GM12878 (cell line): ENCODE data around the gene PIGQ. TPM values are rescaled to one million over a fixed set of nuclear protein-coding genes. Genes with fewer than 3 reads are reported as not detected.

Experiments used
- ATAC-seq: fragments of 200-7000 bp; cut with Tn5 transposase; 3 replicates; pipeline ENCODE4 v1.9.1; 2020; ENCODE audit warnings: mild to moderate bottlenecking, moderate library complexity
- BruUV-seq: library from RNA; stranded (reverse); fragments of 400-500 nt; replicated peaks from 2 replicates; lab custom pipeline; 2021; lab: Mats Ljungman, UMichigan
- CTCF ChIA-PET: fragments of 300-600 bp; sonication (Branson Sonifier 250); formaldehyde crosslinking; extraction: SDS; loops from one replicate; lab custom pipeline; 2021; ENCODE audit warnings: inconsistent platforms; lab: Yijun Ruan, JAX
- POLR2A ChIA-PET: fragments of 350-600 bp; formaldehyde crosslinking; extraction: SDS; loops from one replicate; lab custom pipeline; 2021; ENCODE audit warnings: inconsistent platforms; lab: Charles Lee
- RAD21 ChIA-PET: fragments of 300-600 bp; sonication (Branson Sonifier 250); formaldehyde crosslinking; loops from one replicate; lab custom pipeline; 2023; ENCODE audit warnings: antibody characterized with exemption; ENCODE audit not compliant: unreplicated experiment; lab: Charles Lee
- SMC1A ChIA-PET: fragments of 300-600 bp; sonication (Branson Sonifier 250); formaldehyde crosslinking; loops from one replicate; lab custom pipeline; 2023; ENCODE audit not compliant: unreplicated experiment, uncharacterized antibody; lab: Charles Lee
- DNase-seq: peaks from one replicate; pipeline ENCODE4 v3.0.0-alpha.2; 2011; ENCODE audit warnings: low read depth, low spot score
- FAIRE-seq: peaks from 3 replicates; lab custom pipeline; 2011; peaks lifted over from hg19 to GRCh38; lab: Jason Lieb, UNC
- H2AFZ ChIP-seq: 2 replicates; pipeline ENCODE4 v1.6.0; 2011; ENCODE audit warnings: low read depth, low read length, control low read depth; ENCODE audit not compliant: control insufficient read depth
- H3K27ac ChIP-seq: 2 replicates; pipeline ENCODE4 v1.5.1; 2011; ENCODE audit warnings: control low read depth; ENCODE audit not compliant: control insufficient read depth, insufficient read depth
- H3K27me3 ChIP-seq, 2 experiments: replicated peaks in 1 of 2; 2 replicates each; pipeline versions ENCODE4 v1.6.0 to v1.6.1; 2011; ENCODE audit warnings: low read length in 1 of 2; ENCODE audit not compliant: control insufficient read depth in 2 of 2, insufficient read depth in 2 of 2
- H3K36me3 ChIP-seq, 2 experiments: 2 replicates each; pipeline ENCODE4 v1.5.1; 2011; ENCODE audit warnings: low read length in 1 of 2; ENCODE audit not compliant: control insufficient read depth in 2 of 2, insufficient read depth in 2 of 2
- H3K4me1 ChIP-seq: 2 replicates; pipeline ENCODE4 v1.6.1; 2011; ENCODE audit warnings: mild to moderate bottlenecking, low read length, moderate library complexity, mixed read lengths; ENCODE audit not compliant: control insufficient read depth, insufficient read depth
- H3K4me2 ChIP-seq: 2 replicates; pipeline ENCODE4 v1.6.0; 2011; ENCODE audit warnings: control low read depth; ENCODE audit not compliant: control insufficient read depth, insufficient read depth
- H3K4me3 ChIP-seq: fragments of 200-600 bp; sonication (generic); 2 replicates; pipeline ENCODE4 v1.5.1; 2016
- H3K79me2 ChIP-seq: 2 replicates; pipeline ENCODE4 v1.6.0; 2011; ENCODE audit warnings: low read length; ENCODE audit not compliant: control insufficient read depth, insufficient read depth
- H3K9ac ChIP-seq: 2 replicates; pipeline ENCODE4 v1.8.0; 2011; ENCODE audit warnings: low read length, control low read depth, mixed read lengths; ENCODE audit not compliant: control insufficient read depth, insufficient read depth
- H3K9me3 ChIP-seq: replicated peaks from 3 replicates; pipeline ENCODE4 v1.5.1; 2011; ENCODE audit warnings: mild to moderate bottlenecking, low read length; ENCODE audit not compliant: control insufficient read depth, insufficient read depth
- H4K20me1 ChIP-seq: 2 replicates; pipeline ENCODE4 v1.6.0; 2011; ENCODE audit not compliant: control insufficient read depth, insufficient read depth
- ASH2L ChIP-seq: fragments of 300-600, 200-600 bp; sonication (generic); IDR thresholded peaks from 2 replicates; pipeline ENCODE4 v1.6.1; 2017; ENCODE audit warnings: low read depth, mild to moderate bottlenecking, borderline replicate concordance
- ATF7 ChIP-seq: fragments of 450-650 bp; IDR thresholded peaks from 2 replicates; pipeline ENCODE4 v1.6.1; 2016; ENCODE audit warnings: low read depth, mild to moderate bottlenecking
- CHD1 ChIP-seq: IDR thresholded peaks from 2 replicates; pipeline ENCODE4 v1.6.1; 2012; ENCODE audit warnings: low read depth, low read length, improper control_type of control experiment
- CREB1 ChIP-seq: IDR thresholded peaks from 2 replicates; pipeline ENCODE4 v1.6.1; 2012; ENCODE audit warnings: low read depth, mild to moderate bottlenecking, inconsistent platforms
- CREM ChIP-seq: IDR thresholded peaks from 2 replicates; pipeline ENCODE4 v1.6.1; 2014; ENCODE audit warnings: antibody characterized with exemption, low read depth
- EP300 ChIP-seq, 2 experiments: fragments of 150-350 bp in 1 of 2; IDR thresholded peaks; 2 replicates each; pipeline ENCODE4 v1.6.1; 2011 to 2012; ENCODE audit warnings: low read depth in 2 of 2, low read length in 2 of 2, borderline replicate concordance in 1 of 2, improper control_type of control experiment in 1 of 2, inconsistent platforms in 1 of 2; ENCODE audit not compliant: control insufficient read depth in 1 of 2
- PAX8 ChIP-seq: fragments of 450-650 bp; IDR thresholded peaks from 2 replicates; pipeline ENCODE4 v1.6.1; 2017; ENCODE audit warnings: mild to moderate bottlenecking, moderate library complexity
- PML ChIP-seq: IDR thresholded peaks from 2 replicates; pipeline ENCODE4 v1.6.1; 2012; ENCODE audit warnings: low read length, inconsistent platforms
- RBBP5 ChIP-seq: fragments of 200-600 bp; sonication (generic); conservative IDR thresholded peaks from 2 replicates; pipeline ENCODE4 v1.6.1; 2016
- SREBF2 ChIP-seq: IDR thresholded peaks from 2 replicates; pipeline ENCODE4 v1.6.1; 2012; ENCODE audit warnings: mild to moderate bottlenecking, low read length
- SRF ChIP-seq, 2 experiments: IDR thresholded peaks; 2 replicates each; pipeline ENCODE4 v1.6.1; 2011; ENCODE audit warnings: low read depth in 2 of 2, low read length in 2 of 2, mild to moderate bottlenecking in 1 of 2, moderate library complexity in 1 of 2
- TBL1XR1 ChIP-seq: IDR thresholded peaks from 2 replicates; pipeline ENCODE4 v1.6.1; 2012; ENCODE audit warnings: low read depth, low read length, improper control_type of control experiment
- TCF7 ChIP-seq: IDR thresholded peaks from 2 replicates; pipeline ENCODE4 v1.6.1; 2014; ENCODE audit warnings: antibody characterized with exemption, borderline replicate concordance
- WGBS: methylation state at CpG from one replicate; pipeline ENCODE4 v1.1.6; 2016; ENCODE audit warnings: low lambda C conversion rate; ENCODE audit not compliant: insufficient replicate concordance, insufficient coverage; ENCODE audit errors: missing lambda C conversion rate; 5-methylcytosine and 5-hydroxymethylcytosine counted together
- in situ Hi-C: fragments of 300-500 bp; cut with MboI; formaldehyde crosslinking; loops from 9 replicates; pipeline ENCODE4 v1.14.3; 2018; ENCODE audit warnings: mixed read lengths
- intact Hi-C: fragments of 100-400 bp; cut with micrococcal nuclease; formaldehyde crosslinking; loops from one replicate; pipeline ENCODE4 v1.14.2; 2022; ENCODE audit not compliant: unreplicated experiment
- polyA plus RNA-seq, 11 experiments: library from polyadenylated mRNA; depleted of rRNA in 4 of 11; unstranded in 6 of 11; stranded (reverse) in 5 of 11; fragments of >200 nt; fragmentation: Nextera tagmentation in 4 of 11; fragmentation: Illumina TruSeq in 1 of 11; extraction: Ambion mirVana in 4 of 11; extraction: Trizol in 1 of 11; gene quantifications; 1 replicate in 1 of 11; 2 replicates in 10 of 11; pipeline versions ENCODE4 v1.2.1 to v1.2.3, GENCODE V29; 2011 to 2016; ENCODE audit warnings: inconsistent platforms in 2 of 11, missing spikeins in 2 of 11, low read depth in 1 of 11
- total RNA-seq, 4 experiments: library from RNA; depleted of rRNA in 3 of 4; stranded (reverse); fragments of >200 nt in 3 of 4; fragmentation: Illumina TruSeq in 1 of 4; extraction: Trizol in 1 of 4; gene quantifications; 2 replicates each; pipeline versions ENCODE4 v1.2.1 to v1.2.3, GENCODE V29; 2013 to 2021
- TF ChIP-seq, protein P1 (sequence below): fragments of 450-650 bp; IDR thresholded peaks from 2 replicates; pipeline ENCODE4 v1.6.1; 2017; ENCODE audit warnings: mild to moderate bottlenecking, moderate library complexity
- TF ChIP-seq, protein P2 (sequence below): fragments of 450-650 bp; IDR thresholded peaks from 2 replicates; pipeline ENCODE4 v1.6.1; 2017; ENCODE audit warnings: mild to moderate bottlenecking, low read depth, inconsistent platforms; ENCODE audit not compliant: poor library complexity, severe bottlenecking
- TF ChIP-seq, protein P3 (sequence below): IDR thresholded peaks from 2 replicates; pipeline ENCODE4 v1.6.1; 2012; ENCODE audit warnings: low read length, inconsistent platforms

The PIGQ gene
- total and polyA plus RNA-seq, 10 of the 15 experiments (the other 5 are each of a cell fraction or from before 2014, with no cell fraction given) = 1.8 to 31.3 (median 17.5) TPM; not detected in 1

DNA sequence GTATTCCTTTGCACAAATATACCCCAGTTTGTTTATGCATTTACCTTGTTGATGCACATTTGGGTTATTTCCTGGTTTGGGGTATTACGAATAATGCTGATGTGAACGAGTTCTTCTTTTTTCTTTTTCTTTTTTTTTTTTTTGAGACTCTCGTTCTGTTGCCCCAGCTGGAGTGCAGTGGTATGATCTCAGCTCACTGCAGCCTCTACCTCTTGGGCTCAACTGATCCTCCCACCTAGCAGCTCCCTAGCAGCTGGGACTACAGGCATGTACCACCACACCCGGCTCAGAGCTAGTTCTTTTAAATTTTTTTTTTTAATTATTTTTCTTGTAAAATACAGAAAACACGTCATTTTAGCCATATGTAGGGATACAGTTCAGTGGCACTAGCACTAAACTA is 34.2 kb downstream of the PIGQ start:
- no TSS peak for BruUV-seq
- Histone ChIP-seq H3K4me2 (no peak overlapping the region), H3K27me3 (no peaks in the 10 kb centered on the region), H3K79me2 (no peaks in the 10 kb centered on the region), H3K9ac (no peak overlapping the region), H3K4me1 (no peaks in the 10 kb centered on the region), H3K4me3 (no peak overlapping the region), H3K9me3 (peaks cover 3% of the 10 kb centered on the region; the same call in 1 of the 3 replicates), H3K27ac (no peak overlapping the region), H3K36me3 (peaks cover 0 to 4% of the 10 kb centered on the region in 2 experiments; a peak in 2 of 4 replicates), H4K20me1 (no peaks in the 10 kb centered on the region), H2AFZ (no peak overlapping the region)
- no peak for ATAC-seq
- FAIRE-seq = no peak
- ChIA-PET CTCF (no interaction called here), POLR2A (no interaction called here), SMC1A (no interaction called here), RAD21 (no interaction called here)
- DNase-seq = no peak
- TF ChIP-seq EP300 (IDR thresholded peaks at IDR 0.05; ENCODE audit: borderline replicate concordance in 1 of 2, control insufficient read depth in 1 of 2, low read depth in 2 of 2, low read length in 2 of 2) (no peak), CREM (no peak), CREB1 (no peak), PAX8 (no peak), TBL1XR1 (no peak), PML (no peak), ASH2L (no peak), ATF7 (no peak), RBBP5 (no peak), TCF7 (no peak), SRF (IDR thresholded peaks at IDR 0.05; ENCODE audit: low read depth in 2 of 2, low read length in 2 of 2) (no peak), CHD1 (no peak), SREBF2 (no peak)
- TF ChIP-seq, protein P1, sequence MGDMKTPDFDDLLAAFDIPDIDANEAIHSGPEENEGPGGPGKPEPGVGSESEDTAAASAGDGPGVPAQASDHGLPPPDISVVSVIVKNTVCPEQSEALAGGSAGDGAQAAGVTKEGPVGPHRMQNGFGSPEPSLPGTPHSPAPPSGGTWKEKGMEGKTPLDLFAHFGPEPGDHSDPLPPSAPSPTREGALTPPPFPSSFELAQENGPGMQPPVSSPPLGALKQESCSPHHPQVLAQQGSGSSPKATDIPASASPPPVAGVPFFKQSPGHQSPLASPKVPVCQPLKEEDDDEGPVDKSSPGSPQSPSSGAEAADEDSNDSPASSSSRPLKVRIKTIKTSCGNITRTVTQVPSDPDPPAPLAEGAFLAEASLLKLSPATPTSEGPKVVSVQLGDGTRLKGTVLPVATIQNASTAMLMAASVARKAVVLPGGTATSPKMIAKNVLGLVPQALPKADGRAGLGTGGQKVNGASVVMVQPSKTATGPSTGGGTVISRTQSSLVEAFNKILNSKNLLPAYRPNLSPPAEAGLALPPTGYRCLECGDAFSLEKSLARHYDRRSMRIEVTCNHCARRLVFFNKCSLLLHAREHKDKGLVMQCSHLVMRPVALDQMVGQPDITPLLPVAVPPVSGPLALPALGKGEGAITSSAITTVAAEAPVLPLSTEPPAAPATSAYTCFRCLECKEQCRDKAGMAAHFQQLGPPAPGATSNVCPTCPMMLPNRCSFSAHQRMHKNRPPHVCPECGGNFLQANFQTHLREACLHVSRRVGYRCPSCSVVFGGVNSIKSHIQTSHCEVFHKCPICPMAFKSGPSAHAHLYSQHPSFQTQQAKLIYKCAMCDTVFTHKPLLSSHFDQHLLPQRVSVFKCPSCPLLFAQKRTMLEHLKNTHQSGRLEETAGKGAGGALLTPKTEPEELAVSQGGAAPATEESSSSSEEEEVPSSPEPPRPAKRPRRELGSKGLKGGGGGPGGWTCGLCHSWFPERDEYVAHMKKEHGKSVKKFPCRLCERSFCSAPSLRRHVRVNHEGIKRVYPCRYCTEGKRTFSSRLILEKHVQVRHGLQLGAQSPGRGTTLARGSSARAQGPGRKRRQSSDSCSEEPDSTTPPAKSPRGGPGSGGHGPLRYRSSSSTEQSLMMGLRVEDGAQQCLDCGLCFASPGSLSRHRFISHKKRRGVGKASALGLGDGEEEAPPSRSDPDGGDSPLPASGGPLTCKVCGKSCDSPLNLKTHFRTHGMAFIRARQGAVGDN = no peak
- TF ChIP-seq, protein P2, sequence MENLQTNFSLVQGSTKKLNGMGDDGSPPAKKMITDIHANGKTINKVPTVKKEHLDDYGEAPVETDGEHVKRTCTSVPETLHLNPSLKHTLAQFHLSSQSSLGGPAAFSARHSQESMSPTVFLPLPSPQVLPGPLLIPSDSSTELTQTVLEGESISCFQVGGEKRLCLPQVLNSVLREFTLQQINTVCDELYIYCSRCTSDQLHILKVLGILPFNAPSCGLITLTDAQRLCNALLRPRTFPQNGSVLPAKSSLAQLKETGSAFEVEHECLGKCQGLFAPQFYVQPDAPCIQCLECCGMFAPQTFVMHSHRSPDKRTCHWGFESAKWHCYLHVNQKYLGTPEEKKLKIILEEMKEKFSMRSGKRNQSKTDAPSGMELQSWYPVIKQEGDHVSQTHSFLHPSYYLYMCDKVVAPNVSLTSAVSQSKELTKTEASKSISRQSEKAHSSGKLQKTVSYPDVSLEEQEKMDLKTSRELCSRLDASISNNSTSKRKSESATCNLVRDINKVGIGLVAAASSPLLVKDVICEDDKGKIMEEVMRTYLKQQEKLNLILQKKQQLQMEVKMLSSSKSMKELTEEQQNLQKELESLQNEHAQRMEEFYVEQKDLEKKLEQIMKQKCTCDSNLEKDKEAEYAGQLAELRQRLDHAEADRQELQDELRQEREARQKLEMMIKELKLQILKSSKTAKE = no peak
- TF ChIP-seq, protein P3, sequence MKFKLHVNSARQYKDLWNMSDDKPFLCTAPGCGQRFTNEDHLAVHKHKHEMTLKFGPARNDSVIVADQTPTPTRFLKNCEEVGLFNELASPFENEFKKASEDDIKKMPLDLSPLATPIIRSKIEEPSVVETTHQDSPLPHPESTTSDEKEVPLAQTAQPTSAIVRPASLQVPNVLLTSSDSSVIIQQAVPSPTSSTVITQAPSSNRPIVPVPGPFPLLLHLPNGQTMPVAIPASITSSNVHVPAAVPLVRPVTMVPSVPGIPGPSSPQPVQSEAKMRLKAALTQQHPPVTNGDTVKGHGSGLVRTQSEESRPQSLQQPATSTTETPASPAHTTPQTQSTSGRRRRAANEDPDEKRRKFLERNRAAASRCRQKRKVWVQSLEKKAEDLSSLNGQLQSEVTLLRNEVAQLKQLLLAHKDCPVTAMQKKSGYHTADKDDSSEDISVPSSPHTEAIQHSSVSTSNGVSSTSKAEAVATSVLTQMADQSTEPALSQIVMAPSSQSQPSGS = no peak
- WGBS = 70% methylated on average over 4 of the region's 5 CpGs
- in situ Hi-C loops = no loop called here
- intact Hi-C loops = no loop called here
